ENCODE measurements around the gene RNPS1. TPM values are rescaled to one million over a fixed set of nuclear protein-coding genes. Genes with fewer than 3 reads are reported as not detected.
"Not testable (repeated sequence)": the region's sequence is repeated elsewhere in the genome, so short reads cannot be mapped to it uniquely, and the experiment has no call there.

The RNPS1 gene
- total RNA-seq, 1 experiment from 2014 or later = 226 TPM

DNA sequence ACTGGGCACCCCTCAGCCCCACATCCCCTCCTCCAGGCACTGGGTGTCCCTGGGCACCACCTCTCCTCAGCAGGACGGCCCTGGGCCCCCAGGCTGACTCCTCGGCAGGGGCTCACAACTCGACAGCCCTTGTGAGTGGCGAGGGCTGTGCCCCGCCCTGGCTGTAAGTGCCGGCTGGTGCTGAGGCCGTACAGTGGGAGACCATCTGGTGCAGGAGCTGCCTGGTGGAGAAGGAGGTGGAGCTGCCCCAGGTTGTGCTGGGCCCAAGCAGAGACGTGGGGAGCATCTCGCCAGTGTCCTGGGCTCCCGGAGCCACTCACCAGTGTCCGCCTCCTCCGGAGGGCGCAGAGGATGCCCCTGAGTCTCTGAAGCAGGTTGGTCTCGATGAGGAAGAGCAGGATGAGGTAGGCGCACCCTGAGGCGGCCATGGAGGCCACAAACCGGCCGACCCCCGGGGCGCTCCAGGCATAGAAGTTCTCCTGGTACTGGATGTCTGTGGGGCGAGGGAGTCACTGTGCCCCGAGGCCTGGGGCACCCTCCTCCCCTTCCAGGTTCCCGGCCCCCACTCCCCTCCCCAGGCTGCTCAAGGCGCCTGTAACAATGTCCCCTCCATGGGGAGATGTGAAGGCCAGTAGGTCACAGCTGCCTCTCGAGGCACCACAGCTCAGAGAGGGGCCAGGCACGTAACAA lies 15.1 kb upstream of the RNPS1 start:
- no peak for DNase-seq (ENCODE audit: low spot score)

DNA sequence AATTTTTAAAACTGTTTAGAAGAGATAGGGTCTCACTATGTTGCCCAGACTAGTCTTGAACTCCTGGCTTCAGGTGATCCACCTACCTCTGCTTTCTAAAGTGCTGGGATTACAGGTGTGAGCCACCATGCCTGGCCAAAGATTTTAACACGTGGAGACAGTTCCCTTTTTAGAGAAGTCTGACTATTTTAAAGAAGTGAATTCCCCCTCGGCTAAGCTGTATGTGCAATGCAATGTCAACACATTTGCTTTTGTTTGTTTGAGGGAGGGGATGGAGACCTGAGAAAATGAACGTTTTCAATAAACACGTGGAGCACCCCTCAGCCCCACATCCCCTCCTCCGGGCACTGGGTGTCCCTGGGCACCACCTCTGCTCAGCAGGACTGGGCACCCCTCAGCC lies 14.3 kb upstream of the RNPS1 start:
- no peak for DNase-seq (ENCODE audit: low spot score)

DNA sequence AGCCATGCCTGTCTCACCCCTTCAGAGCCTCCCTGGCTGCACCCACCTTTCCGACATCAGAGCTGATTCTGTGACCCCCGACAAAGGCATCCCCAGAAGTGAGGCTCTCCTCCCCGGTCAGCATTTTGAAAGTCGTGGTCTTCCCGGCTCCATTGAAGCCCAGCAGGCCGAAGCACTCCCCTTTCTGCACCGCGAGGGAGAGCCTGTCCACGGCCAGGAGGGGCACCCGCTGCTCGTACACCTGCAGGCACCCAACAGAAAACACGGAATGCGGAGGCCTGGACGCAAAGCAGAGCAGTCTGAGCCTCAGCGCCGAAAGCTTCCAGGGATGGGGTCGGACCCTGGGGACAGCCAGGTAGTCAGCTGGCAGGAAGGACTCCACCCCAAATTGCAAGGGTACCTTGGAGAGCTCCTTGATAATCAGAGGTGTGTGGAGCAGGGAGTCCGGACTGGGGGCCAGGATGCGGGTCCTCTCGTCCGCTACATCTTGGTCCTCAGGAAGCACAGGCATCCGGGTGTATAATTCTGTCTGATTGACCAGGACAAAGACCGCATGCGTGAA lies 13.1 kb upstream of the RNPS1 start:
- DNase-seq (ENCODE audit: low spot score) = no peak

DNA sequence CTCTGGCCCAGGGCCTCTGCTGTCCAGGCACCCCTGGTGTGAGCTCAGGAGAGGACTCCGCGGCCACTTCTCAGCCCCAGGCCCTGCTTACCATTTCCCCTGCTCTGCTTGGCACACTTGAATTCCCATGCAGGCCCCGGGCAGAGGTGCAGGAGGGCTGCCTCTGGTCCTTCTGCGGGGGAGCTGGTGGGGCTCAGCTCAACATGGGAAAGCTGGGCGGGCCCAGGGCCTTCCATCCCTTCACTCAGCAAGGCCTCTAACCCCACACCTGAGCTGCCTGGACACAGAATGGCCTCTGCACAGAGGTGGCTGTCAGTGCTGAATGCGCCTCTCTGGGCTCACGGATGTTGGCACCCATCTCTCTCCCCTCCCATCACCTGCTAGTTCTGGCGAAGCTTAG lies 12.5 kb upstream of the RNPS1 start:
- DNase-seq (ENCODE audit: low spot score) = no peak

DNA sequence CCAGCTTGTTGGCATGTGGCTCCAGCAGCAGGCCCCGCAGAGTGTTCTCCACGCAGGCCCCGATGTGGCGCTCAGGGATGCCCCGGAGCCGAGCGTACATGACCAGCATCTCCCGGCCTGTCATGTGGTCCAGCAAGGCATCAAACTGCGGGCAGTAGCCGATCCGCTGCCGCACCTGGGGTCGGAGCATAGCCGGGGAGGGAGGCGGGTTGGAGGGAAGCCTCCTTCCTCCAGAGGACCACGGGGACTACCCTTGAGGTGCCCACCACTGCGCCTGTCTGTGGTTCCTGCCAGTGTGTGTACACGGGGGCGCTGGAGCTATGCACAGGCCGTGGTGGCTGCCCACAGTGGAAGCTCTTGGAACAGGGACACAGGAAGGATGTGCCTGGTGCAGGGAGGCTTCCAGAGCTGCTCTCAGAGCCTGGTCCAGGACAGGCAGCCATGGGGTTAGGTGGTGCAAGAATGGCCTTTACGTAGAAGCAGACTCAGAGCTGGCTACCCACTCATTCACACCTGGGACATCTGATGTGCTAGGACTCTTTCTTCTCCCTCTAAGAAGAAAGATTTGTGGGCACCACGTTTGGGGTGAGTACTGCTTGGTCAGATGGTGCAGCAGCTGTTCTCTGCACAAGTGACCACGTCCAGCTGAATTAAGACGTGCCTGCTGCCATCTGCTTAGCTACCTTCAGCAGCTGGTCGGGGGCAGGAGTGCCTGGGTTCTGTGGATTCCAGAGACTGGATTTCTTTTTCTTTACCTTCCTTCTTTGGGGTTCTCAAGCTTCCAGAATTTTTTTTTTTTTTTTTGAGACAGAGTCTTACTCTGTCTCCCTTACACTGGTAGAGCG lies 11.3 kb upstream of the RNPS1 start:
- no peak for DNase-seq (ENCODE audit: low spot score)

DNA sequence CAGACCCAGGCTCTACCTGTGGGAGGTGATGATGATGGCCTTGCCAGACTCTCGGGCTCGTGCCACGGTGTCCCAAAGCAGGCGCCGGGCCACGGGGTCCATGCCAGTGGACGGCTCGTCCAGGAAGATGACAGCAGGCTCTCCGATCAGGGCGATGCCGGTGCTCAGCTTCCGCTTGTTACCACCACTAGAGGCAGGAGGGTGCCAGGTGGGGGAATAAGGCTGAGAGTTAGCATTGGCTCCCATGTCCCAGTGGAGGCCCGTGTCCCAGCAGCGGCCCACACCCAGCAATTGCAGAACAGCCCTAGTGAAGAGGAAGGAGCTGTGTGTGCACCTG lies 10.3 kb upstream of the RNPS1 start:
- no peak for DNase-seq (ENCODE audit: low spot score)

DNA sequence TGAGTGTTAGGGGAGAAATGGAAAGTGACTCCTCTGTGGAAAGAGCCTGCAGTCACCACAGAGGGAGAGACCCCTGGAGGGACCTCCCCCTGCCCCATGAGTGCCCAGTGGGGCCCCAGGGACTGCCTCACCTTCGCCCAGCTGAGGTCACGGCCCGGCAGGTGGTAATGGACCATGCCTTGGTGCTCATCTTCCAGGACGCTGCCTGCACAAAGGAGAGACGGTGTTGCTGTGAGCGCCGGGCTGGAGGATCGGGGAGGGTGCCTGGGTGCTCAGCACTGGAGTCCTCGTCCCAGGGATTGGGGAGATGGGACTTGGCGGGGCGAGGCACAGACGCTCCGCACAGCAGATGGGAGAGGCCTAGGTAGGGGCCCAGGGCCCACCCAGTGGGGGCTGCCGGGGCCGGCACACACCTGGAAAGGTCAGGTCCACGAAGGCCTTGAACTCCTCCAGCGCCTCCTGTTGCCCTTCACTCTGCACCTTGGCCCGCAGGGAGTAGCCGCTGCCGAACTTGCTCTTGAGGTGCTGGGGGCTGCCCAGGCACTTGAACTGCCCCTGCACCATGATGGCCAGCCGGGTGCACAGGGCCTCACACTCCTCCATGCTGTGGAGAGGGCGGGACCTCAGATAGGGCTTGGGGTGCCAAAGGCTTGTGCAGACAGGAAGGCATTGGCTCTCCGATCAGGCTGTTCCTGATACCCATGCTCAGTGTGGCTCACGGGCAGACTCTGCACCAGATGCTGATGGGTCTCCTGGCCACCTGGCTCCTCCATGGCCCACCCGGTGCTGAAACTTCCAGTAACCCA lies 9.7 kb upstream of the RNPS1 start:
- no peak for DNase-seq (ENCODE audit: low spot score)

DNA sequence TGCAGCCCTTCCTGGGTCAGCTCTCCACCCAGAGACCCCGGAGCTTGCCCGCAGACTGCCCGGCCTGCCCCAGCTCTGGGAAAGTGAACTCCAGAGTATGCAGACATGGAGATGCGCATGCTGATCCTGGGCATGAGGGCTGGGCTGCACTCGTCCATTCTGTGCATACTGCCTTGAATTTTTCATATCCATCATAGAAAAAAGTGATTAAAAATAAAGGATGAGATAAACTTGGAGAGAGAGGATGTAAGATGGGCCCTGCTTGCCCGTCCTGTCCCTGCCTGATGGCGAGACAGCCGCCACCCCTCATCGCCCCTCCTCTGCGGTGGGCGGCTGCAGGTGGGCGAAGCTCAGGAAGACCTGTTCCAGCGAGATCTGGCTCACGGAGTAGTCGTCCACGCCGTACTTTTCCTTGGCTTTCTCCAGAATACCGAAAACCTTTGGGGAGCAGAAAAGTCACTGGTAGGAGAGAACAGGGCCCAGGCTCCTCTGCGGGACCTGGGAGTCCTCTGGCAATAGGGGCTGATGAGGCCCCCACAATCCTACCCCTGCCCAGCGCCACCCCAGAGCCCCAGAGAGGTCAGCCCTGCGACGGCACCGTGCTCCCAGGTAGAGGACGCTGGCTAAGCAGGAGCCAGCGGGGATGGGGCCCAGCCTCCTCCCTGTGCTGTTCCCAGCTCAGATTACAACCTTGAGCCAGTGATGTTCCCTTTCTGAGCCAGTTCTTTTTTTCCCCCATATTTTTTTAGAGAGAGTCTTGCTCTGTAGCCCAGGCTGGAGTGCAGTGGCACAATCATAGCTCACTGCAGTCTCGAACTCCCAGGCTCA lies 8.7 kb upstream of the RNPS1 start:
- DNase-seq (ENCODE audit: low spot score) = no peak

DNA sequence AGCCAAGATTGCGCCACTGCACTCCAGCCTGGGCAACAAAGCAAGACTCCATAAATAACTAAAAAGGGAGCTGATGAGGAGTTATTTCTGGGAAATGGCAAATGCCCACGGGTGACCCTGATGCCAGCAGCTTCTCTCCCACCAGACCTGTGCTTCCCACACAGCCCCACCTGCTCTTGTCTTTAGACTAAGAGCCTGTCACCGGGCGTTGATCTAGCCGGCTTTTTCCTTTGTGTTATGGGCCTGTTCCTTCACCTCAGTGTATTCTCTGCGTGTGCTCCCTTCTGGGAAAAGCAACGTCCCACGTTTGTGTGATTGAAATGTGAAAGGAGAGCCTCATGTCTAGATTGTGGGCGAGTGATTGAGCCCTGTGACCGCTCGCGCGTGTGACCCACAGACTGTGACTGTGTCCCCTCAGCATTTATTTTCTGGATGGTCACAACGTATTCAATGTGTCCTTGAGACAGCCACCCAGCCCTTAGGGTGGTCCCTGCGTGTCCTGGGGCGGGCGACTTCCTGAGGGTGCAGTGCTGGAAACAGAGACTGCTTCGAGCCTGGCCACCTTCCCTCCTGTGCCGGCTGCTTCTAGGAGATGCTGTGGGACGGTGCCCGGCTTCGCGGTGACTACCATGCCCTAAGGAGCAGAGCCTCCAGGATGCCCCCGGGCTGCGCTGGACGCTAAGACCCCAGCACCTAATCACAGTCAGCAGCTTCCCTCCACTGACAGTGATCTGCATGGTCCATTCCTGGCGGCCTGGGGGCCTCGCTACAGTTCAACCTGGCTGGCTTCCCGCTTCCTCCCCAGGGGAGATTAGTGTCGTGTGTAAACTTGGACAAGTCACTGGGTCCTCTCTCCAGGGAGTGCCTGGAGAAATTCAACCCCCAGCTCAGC lies 7.8 kb upstream of the RNPS1 start:
- DNase-seq (ENCODE audit: low spot score) = no peak

DNA sequence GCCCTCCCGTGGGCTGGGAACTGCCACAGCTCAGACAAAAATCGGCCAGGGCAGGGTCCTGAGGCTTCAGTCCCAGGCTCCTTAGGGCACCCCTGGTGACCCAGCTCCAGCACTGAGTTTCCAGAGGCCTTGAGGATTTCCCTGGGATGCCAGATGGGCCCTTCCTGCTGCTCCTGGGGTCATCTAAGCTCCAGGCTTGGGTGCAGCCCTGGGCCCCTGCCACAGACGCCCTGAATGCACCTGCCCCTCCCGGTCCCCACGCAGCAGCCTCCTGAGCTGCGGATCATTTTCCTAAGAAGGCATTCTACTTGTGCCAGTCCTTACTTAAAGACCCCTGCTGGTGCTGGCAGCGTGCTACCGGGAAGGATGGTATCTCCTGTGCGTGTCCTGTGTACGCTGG lies 6.0 kb upstream of the RNPS1 start:
- DNase-seq (ENCODE audit: low spot score) = no peak

DNA sequence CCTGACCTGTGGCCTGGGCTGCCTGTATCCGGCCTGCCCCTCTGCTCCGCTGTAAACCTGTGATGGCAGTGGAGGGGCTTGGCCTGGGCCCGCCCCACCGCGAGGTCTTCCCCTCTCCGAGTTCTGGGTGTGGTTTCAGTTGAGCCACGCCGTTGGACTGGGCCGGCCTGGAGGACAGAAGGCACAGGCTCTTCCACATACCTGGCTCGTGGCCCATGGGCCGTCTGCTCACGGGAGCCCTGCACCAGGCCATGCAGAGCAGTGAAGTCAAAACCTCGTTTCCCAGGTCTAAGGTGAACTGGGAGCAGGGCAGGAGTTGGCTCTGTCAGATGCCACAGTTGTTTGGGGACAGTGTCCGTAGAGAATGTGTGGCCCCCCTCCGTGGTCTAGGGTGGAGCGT lies 5.6 kb upstream of the RNPS1 start:
- no peak for DNase-seq (ENCODE audit: low spot score)

DNA sequence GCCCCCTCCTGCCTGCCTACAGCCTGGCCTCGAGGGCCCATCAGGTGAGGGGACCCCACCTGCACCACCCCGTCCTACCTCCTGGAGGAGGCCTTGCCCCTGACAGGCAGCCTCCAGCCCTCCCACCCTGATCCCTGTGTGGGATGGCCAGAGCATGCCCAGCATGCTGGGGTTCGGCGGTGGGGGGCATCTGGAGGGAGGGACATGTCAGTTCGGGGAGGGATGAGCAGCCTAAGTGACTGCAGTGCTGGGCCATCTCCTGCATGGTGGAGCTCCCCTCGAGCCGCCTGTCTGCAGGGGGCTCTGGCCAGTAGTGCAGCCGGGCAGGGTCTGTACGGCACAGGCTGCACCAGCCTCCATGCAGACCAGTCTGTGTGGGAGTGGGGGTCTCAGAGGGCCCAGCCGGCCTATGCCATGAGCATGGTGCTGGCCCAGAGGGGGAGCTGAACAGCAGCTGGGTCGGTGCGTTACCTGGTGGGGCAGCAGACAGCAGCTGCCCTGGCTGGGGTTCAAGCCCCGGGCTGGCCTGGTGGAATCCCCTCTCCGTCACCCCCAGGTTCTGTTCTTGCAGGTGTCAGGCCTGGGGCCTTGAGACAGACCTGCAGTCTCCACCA lies 4.0 kb upstream of the RNPS1 start:
- DNase-seq (ENCODE audit: low spot score) = no peak

DNA sequence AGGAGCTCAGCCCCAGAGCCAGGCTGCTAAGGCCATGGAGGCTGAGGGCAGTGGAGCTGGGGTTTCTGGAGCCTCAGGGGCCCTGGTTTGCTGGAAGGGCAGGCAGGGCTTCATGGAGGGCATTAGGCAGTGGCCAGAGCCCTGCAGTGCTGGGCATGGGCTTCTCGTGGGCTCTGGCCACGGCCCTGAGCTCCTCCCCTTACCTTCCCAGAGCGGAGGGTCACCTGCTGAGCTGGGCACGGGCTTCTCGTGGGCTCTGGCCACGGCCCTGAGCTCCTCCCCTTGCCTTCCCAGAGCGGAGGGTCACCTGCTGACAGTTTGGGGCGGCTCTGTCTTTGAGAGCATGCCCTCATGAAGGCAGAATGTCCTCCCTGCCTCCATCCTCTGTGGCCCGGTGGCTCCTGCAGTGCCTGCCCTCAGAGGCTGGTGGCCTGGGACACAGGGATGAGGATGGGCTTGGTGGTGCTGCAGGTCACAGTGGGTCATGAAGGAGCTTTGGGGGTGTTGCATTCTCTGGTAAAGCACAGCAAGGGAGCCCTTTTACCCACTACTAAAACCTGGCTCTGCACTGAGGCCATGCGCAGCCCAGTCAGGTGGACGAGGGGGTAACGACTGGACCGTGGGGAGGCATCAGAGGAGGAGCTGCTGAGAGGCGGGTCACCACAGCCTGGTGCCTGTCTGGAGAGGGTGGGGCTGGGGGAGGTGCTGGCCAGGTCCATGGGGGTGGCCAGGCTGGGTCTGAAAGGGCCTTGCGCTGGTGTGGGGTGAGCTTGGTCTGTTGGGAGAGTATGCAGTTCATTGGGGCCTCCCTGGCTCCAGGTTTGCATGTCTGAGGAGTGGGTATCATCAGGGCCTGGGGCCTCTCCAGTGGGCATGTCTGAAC lies 2.9 kb upstream of the RNPS1 start:
- DNase-seq (ENCODE audit: low spot score) = no peak

DNA sequence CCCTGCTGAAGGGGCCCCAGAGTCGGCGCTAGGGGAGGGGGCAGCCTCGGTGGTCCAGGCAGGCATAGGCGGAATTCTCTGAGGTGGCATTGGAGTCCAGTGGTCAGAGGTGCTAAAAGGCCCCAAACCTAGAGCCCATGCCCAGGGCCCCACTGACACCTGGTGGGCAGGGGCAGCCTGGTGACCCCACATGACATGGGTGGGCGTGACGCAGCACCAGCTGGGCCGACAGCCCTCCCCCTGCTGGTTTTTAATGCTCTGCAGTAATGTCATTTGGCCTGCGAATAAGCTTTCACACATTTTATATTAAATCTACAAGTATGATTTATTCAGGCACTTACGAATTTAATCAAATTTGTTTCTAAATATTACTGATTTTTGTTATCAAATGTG lies 2.1 kb upstream of the RNPS1 start:
- DNase-seq (ENCODE audit: low spot score) = no peak

DNA sequence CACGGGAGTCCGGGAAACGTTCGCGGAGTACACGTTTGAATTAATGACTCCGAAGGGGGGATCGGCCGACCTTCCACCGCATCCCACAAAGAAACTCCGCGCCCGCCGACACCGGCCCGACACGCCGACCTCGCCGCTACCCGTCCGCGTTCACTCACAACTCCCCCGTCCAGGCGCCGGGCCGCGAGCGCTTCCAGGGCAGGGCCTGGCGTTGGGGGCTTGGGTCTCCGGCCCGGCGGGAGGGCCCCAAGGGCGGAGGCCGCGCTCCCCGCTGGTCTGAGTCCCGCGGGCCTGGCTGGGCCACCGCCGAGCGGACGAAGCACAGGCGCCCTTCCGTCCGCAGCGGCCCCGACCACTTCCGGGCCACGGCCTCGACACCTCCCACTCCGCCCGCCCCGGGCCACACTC lies 417 bp downstream of the RNPS1 start:
- not testable (repeated sequence) for DNase-seq (ENCODE audit: low spot score)

DNA sequence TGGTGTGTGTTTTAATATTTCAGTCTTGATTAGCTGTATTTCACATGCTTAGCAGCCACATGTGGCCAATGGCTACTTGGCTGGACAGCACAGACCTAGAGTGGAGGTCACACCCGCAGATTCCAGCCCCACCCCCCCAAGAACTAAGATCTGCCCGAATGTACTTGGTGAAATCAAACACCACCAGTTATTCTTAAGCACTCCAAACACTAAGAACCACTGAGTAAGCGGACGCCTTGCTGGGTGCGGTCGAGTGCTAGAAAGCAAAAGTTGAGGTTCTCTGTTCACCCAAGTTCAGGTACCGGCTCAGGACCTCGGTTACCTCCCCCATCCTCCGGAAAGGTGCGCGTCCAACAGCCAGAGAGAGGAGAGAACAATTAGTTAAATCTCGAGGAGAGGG lies 1.0 kb downstream of the RNPS1 start:
- peak; percentile 39 for DNase-seq (ENCODE audit: low spot score)

DNA sequence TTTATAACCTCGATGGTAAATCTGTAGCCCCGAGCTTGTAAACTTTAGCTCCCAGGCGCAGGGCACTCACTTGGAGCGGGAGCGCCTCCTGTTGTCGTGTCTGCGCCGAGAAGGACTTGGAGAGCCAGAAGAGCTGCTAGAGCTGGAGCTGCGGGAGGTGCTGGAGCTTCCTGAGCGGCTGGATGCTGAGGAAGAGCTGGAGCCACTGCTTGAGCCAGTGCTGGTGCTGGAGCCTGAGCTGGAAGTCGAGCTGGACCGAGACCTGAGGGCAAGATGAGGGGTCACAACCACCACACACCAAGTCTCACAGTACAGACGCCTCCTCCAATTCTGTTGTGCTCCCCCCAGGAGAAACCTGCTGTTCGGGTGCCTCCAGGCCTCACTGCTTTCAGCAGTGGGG lies 4.9 kb downstream of the RNPS1 start:
- not testable (repeated sequence) for DNase-seq (ENCODE audit: low spot score)

DNA sequence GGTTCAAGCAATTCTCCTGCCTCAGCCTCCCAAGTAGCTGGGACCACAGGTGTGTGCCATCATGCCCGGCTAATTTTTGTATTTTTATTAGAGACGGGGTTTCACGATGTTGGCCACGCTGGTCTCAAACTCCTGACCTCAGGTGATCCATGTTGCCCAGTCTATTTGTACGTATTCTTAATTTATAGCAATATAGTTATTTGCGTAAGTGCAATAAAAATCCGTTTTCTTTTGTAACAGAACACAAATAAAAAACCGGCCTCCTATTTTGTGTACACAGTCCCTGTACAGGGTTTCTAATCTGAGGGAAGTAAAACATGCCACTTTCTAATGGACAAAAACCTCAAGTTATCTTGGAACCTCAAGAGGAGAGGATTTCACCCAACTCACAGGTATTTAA lies 7.7 kb downstream of the RNPS1 start:
- DNase-seq (ENCODE audit: low spot score) = no peak

DNA sequence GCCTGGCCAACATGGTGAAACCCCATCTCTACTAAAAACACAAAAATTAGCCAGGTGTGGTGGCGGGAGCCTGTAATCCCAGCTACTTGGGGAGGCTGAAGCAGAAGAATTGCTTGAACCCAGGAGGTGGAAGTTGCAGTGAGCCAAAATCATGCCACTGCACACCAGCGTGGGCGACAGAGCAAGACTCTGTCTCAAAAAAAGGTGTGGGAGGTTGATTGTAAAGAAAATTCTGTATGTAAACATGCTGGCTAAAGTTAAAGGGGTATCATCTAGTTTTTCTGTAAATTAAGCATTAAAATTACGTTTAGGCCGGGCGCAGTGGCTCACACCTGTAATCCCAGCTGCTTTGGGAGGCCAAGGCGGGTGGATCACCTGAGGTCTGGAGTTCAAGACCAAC lies 9.4 kb downstream of the RNPS1 start:
- not testable (repeated sequence) for DNase-seq (ENCODE audit: low spot score)
